ENCODE results near the gene YJEFN3.

The YJEFN3 gene

DNA sequence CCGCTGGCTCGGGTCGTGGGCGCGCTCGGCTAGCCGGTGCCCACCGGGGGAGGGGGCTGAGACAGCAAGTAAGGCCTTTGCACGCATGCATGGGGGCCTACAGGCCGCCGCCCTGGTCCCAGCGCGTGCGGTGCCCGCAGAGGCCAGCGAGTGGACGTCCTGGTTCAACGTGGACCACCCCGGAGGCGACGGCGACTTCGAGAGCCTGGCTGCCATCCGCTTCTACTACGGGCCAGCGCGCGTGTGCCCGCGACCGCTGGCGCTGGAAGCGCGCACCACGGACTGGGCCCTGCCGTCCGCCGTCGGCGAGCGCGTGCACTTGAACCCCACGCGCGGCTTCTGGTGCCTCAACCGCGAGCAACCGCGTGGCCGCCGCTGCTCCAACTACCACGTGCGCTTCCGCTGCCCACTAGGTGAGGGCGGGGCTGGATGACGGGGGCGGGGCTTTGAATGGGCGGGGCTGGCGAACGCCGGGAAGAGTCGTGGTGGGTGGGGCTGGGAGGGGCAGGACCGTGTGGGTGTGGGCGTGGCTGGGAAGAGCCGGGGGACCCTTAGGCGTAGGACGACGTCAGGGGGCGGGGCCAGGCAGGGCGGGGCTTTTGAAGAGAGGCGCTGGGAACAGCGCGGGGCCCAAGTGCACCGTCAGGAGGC lies 11.5 kb downstream of the YJEFN3 start:
- DNase-seq = peak in 1 of 2 donors; percentile 20

DNA sequence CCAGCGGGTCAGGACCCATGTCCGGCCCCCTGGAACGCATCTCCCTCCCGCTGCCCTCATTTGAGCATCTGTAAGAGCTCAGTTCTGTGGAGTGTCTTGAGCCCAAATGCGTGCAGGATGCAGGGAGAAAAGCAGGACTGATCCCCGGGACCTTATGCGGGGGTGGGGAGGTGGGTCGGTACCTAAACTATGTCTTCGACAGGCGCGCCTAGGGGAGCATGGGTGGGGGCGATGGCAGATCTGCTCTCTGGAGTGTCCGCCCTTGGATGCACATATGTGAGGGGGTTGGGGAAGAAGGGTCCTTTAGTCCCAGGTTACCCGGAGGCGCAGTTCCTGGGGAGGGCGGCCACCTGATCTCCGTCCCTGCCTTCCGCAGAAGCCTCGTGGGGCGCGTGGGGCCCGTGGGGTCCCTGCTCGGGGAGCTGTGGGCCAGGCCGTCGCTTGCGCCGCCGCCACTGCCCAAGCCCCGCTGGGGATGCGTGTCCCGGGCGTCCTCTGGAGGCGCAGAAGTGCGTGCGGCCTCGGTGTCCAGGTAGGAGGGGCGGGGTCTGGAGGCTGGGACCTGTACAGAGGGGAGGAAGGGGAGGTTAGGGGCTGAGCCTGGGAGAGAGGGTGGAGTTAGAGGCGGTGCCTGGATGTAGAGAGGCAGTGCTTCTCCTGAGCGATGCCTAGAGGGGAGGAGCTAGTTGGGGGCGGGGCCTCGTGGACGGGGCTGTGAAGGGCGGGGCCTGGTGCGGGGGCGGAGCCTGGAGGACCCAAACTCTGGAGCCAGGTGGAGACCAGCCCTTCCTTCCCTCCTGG lies 12.2 kb downstream of the YJEFN3 start:
- no peak for DNase-seq

DNA sequence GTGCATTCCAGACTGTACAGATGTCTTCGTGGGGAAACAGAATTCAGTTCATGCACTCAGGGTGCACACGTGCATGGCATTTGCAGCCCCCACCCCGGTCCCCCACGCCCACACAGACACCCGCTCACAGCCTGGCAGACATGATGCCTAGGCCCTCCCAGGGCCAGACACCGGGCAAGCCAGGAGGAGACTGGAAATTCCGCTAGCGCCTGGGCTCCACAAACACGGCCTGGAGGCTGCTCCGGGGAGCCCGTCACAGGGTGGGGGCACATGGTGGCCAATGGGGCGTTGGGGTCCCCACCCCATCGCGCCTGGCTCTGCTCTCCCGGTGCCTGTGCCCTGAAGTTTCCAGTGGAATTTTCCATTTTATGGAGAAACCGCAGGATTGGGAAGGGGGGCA lies 12.9 kb downstream of the YJEFN3 start:
- no peak for DNase-seq

DNA sequence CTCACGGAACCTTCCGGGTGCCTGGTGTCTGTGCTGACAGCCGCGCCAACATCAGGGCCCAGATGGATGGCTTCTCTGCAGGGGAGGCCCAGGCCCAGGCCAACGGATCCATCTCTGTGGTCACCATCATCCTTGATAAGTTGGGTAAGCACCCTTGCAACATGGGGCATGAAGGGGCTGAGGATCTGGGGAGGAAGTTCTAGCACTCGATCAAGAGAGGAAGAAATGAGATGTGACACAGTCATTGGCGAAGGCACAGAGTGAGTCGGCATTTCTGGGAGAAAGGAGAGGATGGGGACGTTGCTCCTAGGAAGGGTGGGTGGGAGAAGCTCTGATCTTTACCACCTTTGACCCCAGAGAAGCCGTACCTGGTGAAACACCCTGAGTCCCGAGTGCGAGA lies 13.8 kb downstream of the YJEFN3 start:
- no peak for DNase-seq

DNA sequence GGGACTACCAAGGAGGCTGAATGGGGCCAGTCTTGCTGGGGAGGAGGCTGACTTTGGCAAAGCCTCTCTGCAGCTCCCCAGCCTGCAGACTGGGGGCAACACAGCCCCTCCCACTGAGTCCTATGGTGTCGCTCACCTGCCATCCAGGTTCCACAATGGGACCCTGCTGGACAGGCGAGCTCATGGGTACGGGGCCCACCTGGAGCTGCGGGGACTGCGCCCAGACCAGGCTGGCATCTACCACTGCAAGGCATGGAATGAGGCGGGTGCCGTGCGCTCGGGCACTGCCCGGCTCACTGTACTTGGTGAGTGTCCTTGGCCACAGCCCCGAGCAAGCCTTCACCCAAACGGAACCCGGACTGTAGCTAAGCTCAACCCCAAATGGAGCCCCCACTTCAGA lies 14.4 kb downstream of the YJEFN3 start:
- DNase-seq = no peak

DNA sequence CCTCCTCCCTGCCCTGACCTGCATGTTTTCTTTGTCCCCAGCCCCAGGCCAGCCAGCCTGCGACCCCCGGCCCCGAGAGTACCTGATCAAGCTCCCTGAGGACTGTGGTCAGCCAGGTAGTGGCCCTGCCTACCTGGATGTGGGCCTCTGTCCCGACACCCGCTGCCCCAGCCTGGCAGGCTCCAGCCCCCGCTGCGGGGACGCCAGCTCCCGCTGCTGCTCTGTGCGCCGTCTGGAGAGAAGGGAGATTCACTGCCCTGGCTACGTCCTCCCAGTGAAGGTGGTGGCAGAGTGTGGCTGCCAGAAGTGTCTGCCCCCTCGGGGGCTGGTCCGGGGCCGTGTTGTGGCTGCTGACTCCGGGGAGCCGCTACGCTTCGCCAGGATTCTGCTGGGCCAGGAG lies 14.9 kb downstream of the YJEFN3 start:
- DNase-seq = no peak

DNA sequence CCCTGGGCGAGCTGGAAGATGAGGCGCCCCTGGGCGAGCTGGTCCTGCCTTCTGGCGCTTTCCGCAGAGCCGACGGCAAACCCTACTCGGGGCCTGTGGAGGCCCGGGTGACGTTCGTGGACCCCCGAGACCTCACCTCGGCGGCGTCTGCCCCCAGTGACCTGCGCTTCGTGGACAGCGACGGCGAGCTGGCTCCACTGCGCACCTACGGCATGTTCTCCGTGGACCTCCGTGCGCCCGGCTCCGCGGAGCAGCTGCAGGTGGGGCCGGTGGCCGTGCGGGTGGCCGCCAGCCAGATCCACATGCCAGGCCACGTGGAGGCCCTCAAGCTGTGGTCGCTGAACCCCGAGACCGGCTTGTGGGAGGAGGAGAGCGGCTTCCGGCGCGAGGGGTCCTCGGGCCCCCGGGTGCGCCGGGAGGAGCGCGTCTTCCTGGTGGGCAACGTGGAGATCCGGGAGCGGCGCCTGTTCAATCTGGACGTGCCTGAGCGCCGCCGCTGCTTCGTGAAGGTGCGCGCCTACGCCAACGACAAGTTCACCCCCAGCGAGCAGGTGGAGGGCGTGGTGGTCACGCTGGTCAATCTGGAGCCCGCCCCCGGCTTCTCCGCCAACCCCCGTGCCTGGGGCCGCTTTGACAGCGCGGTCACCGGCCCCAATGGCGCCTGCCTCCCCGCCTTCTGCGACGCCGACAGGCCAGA lies 15.7 kb downstream of the YJEFN3 start:
- no peak for DNase-seq

DNA sequence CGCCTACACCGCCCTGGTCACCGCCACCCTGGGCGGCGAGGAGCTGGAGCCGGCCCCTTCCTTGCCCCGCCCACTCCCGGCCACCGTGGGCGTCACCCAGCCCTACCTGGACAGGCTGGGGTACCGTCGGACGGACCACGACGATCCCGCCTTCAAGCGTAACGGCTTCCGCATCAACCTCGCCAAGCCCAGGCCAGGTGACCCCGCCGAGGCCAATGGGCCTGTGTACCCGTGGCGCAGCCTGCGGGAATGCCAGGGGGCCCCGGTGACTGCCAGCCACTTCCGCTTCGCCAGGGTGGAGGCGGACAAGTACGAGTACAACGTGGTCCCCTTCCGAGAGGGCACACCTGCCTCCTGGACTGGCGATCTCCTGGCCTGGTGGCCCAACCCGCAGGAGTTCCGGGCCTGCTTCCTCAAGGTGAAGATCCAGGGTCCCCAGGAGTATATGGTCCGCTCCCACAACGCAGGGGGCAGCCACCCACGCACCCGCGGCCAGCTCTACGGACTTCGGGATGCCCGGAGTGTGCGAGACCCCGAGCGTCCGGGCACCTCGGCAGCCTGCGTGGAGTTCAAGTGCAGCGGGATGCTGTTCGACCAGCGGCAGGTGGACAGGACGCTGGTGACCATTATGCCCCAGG lies 16.4 kb downstream of the YJEFN3 start:
- no peak for DNase-seq

DNA sequence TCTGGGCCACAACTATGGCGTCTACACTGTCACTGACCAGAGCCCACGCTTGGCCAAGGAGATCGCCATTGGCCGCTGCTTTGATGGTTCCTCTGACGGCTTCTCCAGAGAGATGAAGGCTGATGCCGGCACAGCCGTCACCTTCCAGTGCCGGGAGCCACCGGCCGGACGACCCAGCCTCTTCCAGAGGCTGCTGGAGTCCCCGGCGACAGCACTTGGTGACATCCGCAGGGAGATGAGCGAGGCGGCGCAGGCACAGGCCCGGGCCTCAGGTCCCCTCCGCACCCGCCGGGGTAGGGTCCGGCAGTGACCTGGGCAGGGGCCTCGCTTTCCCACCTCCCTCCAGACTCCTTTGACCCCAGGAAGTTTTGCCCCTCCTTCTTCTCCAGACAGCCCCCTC lies 17.0 kb downstream of the YJEFN3 start:
- no peak for DNase-seq

DNA sequence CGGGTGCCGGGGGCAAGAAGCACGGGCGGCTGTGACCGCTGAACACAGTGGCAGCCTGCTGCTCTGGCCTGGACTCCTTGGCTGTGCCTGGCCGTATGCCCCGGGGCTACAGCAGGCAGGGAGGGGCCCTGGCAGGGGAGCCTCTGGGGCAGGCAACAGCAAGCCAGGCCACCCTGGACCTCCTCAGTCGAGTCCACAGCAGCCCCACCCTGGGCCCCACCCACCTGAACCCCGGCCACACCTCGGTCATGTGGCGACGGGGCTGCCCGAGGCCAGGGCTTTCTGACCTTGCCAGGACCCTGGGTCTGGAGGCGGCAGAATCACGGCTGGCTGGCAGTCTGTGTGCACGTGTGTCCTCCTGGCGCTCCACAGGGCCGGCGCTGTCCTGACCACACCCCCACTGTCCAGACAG lies 18.0 kb downstream of the YJEFN3 start:
- DNase-seq = no peak

DNA sequence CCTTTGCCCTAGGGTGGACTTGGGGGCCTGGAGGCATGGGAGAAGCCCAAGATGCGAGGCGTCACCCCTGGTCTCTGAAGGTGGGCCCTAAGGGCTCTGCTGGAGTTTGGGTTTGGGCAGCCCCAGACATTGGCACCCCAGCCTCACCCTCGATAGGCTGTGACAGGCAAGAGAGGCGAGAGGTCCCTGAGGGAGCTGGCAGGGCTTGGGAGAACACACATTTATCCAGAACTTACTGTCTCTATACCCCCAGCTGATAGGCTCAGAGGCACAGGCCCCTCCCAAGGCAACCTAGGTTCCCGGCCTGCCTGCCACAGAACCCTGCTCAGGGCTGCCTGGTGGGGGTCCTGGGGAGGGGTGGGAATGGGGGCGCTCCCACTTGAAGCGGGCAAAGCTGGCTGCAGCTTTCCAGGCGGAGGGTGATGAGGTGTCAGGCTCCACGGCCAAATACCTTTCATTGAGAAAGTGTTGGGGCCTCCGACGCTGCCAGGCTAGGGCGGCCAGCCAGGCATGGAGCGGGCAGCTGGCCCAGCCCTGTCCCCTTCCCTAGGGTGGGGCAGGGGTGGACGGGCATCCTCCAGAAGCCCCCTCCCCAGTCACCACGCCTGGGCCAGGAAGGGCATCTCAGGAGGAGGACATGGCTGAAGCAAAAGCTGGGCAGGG lies 19.1 kb downstream of the YJEFN3 start:
- no peak for DNase-seq

DNA sequence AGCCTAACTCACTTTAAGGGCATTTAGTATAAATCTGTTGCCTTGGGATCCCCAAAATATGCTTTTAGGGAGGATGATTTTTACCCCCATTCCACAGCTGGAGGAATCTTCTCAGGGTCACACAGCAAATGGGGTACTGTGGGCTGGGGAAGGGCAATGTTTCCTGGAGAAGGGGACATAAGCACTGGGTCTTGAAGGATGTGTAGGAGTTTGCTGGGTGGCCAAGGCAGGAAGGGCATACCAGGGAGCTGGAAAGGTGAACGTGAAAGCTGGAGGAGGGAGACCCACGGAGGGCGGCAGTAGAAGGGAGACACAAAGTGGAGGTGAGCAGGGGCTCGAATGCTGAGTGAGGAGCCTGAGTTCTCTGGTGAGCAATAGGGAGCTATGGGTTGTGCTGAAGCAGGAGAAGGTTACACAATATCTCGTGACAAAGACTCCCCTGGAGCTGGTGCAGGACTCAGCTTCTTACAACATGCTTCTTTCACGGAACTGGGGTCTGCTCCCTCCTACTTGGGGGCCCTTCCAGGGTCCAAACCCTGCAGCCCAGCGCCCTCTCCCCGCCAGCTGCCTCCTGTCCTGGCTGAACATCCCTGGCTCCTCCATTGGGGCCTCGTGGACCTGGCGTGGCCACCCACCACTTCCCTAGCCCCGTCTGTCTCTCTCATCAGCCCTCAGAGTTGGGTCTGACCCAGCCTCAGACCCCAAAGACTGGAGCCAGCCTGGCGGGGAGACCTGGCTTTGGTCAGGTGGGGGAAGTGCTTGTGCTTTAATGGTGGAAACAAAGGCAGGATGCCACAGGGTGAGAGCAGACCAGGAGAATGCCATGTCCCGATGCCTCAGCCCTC lies 20.4 kb downstream of the YJEFN3 start:
- DNase-seq = no peak

DNA sequence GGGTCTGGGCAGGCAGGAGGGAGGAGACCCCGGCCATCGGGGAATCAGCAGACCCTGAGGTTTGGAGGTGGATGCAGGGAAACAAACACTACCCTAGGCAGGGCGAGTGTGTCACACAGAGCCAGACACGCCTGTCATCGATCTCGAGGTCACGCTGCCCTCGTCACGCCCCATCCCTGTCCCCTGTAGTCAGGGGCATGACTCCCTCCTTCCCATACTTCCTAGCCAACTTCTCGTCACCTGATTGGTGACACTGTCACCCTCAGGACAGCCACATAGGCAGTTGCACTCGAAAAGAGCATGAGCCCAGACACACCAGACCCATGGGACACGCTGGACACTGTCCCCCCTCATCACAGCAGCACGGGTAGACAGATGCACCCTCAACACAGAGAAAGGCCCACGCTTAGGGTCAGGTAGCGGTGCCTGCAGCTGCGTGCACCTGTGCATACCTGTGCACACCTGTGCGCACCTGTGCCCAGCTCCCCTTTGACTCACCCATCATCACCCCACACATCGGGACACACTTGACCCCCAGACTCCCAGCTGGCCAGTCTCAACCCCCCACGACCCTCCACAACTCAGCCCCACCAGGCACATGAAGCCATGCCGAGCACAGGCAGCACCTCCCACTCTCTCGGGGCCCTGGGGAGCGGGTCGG lies 21.2 kb downstream of the YJEFN3 start:
- DNase-seq = no peak

DNA sequence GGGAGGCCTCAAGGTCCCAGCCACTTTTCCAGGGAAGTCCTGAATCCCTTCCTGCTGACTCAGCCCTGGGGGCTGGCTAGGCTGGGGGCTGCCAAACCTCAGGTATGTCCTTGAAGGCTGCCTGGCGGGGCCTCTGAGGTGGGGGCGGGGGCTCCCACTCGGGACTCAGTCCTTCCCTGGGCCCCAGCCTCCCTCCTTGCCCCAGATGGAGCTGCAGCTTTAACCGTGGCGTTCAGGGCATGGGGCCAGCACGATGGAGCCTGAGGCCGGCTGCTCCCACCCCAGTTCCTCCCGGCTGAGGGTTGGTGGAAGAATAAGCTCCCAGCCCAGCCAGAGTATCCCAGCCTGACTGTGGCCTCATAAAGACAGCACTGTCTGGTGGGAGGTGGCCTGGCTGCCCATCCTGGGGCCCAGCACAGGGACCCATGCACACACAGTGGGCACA lies 21.8 kb downstream of the YJEFN3 start:
- no peak for DNase-seq

DNA sequence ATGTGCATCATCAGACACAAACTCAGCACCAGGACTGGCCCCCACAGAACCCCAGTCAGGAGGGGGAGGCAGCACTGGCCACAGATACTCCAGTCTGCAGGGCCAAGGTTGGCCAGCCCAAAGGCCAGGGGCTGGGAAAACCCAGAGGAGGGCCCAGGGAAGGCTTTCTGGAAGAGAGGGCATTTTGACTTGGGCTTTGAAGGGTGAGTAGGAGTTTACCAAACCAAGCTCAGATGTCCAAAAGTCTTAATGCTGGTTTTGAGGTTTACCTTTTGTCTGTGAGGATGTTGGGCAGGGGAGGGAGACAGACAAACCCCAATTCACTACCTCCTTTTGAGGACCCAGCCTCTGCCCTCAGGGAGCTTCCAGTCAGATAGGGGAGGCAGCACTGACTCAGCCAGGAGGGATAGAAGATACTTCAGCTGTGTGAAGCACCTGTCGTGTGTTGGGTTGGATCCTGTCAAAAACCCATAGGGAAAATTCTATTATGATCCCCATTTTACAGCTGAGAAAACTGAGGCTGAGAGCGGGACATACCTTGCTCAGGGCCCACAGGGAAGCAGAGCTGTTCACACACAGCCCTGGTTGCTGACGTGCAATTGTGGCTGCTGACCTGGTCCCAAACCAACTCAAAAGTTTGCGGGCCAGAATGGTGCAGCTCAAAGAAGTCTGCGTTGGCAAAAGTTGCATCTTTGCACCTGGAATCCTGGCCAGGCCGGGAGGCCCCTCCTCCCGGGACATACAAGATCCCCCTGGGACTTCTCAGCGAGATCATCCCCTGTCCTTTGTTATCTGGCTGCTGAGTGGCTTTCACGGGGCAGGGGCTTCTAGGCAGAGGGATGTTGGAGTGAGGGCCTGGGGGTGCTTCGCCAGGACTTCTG lies 22.5 kb downstream of the YJEFN3 start:
- no peak for DNase-seq

DNA sequence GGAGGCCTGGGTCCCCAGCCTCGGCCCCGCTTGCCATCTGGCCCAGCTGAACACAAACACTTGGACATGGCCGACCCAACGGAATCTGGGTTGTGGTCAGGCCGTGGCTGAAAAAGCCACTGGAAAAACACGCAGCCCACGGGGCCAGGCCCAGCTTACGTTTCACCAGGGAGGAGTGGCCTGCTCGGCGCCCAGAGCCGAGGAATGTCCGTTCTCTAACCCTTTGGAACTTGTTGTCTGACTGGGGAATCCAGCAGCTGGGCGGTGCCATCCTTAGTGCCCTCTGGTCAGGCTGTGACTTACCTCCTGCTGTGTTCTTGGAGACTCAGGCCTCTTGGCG lies 23.1 kb downstream of the YJEFN3 start:
- DNase-seq = no peak

DNA sequence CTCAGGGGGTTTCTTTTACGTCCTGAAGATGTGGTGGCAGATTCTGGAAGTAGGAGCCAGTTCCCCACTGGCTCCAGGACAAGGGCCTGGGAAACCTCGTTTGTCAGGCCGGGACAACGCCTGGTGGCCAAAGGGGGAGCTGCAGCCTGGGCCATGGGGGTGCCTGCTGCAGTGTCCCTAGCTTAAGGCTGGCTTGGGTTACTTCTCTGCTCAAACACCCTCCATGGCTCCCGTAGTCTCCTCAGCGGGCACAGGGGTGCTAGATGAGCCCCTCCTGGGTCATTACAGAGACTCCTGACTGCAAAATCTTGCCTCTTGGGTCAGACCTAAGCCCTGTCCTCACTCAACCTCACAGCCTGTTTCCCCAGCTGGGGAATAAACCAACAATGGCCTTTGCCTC lies 24.1 kb downstream of the YJEFN3 start:
- no peak for DNase-seq

DNA sequence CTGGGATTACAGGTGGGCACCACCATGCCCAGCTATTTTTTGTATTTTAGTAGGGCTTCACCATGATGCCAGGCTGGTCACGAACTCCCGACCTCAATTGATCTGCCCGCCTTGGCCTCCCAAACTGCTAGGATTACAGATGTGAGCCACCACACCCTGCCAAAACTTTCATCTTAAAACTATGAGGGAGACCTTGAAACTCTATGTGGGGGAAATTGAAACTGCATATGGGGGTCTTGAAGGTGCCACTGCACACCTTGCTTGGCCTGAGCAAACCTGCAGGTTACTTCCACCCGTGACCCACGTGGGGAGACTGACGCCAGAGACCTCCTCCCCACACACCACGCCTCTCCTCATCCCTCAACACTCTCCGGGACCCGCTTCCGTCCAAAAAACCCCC lies 25.0 kb downstream of the YJEFN3 start:
- no peak for DNase-seq

DNA sequence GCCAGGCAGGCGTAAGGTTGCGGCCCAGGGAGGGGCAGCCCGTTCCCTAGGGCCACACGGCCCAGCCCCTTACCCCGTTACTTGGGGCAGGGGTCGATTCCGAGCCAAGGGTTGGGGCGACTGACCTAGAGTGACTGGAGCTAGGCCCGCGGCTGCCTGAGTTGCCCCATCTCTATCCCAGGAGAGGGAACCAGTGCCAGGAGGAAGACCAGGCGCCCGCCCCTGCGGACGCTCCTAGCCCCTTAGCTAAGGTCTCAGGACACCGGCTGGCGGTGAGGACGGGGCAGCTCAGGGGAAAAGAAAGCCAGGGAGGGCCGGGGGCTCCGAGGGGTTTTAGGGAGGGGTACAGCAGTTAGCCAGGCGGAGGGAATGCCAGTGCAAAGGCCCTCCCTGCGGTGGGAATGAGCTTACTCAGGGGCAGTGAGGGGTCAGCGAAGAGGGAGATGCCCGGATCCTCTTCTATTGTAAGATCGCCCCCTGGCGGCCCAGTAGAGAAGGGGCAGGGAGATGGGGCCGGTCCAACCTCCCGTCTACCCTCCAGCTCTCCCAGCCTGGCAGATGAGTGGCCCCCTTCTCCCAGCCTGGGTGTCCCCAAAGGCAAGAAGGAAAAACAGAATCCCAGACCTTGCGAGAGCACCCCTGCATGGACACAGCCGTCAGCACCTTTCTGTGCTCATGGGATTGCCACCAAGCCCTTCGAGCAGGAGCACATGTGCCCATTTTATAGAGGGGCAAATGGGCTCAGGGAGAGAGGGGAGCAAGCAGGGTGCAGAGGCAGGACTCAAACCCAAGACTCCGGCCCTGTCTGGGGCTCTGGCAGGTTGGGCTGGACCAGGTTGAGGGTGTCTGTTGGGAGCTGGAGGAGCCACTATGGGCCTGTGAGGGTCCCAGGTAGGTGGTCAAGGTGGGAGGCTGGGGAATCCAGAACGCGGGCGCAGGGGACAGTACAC lies 25.6 kb downstream of the YJEFN3 start:
- no peak for DNase-seq

Measured in hippocampal formation (tissue), 2 donors.